22Rv1 (cell line): ENCODE measurements around the gene PECR.

Experiments
- CTCF ChIP-seq: fragments of 450-650 bp; IDR thresholded peaks from 2 replicates; pipeline ENCODE4 v1.5.1; 2017; ENCODE audit warnings: mild to moderate bottlenecking
- ZFX ChIP-seq: fragments of 450-650 bp; IDR thresholded peaks from 2 replicates; pipeline ENCODE4 v1.6.1; 2017; ENCODE audit warnings: antibody characterized with exemption, borderline replicate concordance

GRCh38 chr2:216056739-216057138 is 24.9 kb downstream of the PECR start:
- TF ChIP-seq CTCF (no peak), ZFX (no peak)
